Hepatocyte (in vitro differentiated cells): Measurements from ENCODE around the gene DZIP1L.

Experiments used
- EZH2 ChIP-seq: fragments of 200-600 bp; sonication (generic); IDR thresholded peaks from 2 replicates; pipeline ENCODE4 v1.6.1; 2016; ENCODE audit warnings: antibody characterized with exemption, mild to moderate bottlenecking, borderline replicate concordance
- EZH2phosphoT487 ChIP-seq: fragments of 200-600 bp; sonication (generic); IDR thresholded peaks from one replicate; pipeline ENCODE4 v1.6.1; 2018; ENCODE audit warnings: antibody characterized with exemption, mild to moderate bottlenecking, low read depth, moderate library complexity; ENCODE audit not compliant: unreplicated experiment, severe bottlenecking
- TF ChIP-seq, protein P1 (sequence below): fragments of 200-600 bp; sonication (generic); IDR thresholded peaks from 2 replicates; pipeline ENCODE4 v1.5.1; 2016; ENCODE audit warnings: antibody characterized with exemption, mild to moderate bottlenecking; ENCODE audit not compliant: poor library complexity

DNA sequence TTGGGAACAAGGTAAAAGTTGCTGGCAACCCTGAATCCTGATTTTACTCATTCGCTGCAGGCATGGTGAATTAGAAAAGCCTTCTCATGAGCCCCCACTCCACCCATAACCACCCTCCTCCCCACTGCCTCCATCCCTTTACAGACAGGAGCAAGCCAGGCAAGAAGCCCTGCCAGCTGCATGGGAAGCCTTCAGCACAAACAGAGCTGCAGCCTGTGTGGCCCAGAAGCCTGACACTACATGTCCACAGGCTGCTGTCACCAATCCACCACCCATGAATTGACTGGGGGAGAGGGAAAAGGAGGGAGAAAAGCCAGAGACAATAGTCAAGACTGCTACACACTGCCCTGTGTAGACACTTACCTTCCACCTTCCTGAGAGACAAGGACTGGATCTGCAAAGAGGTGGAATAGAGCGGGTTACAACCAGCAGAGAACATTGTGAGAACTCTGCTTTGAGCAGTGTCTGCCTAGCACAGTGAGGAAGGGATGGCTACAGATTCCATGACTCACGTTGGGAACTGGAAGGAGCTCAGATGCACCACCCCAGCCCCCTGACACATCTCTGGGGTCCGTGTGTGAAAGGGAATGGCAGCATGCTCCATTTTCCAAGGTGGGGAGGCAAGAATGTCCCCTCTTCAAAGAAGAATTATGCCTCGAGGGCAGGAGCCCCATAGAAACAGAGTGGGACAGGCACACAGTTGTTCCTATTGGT, 33.9 kb downstream of the DZIP1L start:
- TF ChIP-seq, protein P1, sequence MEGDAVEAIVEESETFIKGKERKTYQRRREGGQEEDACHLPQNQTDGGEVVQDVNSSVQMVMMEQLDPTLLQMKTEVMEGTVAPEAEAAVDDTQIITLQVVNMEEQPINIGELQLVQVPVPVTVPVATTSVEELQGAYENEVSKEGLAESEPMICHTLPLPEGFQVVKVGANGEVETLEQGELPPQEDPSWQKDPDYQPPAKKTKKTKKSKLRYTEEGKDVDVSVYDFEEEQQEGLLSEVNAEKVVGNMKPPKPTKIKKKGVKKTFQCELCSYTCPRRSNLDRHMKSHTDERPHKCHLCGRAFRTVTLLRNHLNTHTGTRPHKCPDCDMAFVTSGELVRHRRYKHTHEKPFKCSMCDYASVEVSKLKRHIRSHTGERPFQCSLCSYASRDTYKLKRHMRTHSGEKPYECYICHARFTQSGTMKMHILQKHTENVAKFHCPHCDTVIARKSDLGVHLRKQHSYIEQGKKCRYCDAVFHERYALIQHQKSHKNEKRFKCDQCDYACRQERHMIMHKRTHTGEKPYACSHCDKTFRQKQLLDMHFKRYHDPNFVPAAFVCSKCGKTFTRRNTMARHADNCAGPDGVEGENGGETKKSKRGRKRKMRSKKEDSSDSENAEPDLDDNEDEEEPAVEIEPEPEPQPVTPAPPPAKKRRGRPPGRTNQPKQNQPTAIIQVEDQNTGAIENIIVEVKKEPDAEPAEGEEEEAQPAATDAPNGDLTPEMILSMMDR, result no peak
- TF ChIP-seq EZH2phosphoT487, result no peak
- no peak for TF ChIP-seq EZH2
